GM12878 (cell line): ENCODE measurements around the gene C19orf33. TPM values are rescaled to one million over a fixed set of nuclear protein-coding genes. Genes with fewer than 3 reads are reported as not detected.

Experiments used
- ATAC-seq: fragments of 200-7000 bp; cut with Tn5 transposase; 3 replicates; pipeline ENCODE4 v1.9.1; 2020; ENCODE audit warnings: mild to moderate bottlenecking, moderate library complexity
- BruUV-seq: library from RNA; stranded (reverse); fragments of 400-500 nt; replicated peaks from 2 replicates; lab custom pipeline; 2021; lab: Mats Ljungman, UMichigan
- CTCF ChIA-PET: fragments of 300-600 bp; sonication (Branson Sonifier 250); formaldehyde crosslinking; extraction: SDS; loops from one replicate; lab custom pipeline; 2021; ENCODE audit warnings: inconsistent platforms; lab: Yijun Ruan, JAX
- POLR2A ChIA-PET: fragments of 350-600 bp; formaldehyde crosslinking; extraction: SDS; loops from one replicate; lab custom pipeline; 2021; ENCODE audit warnings: inconsistent platforms; lab: Charles Lee
- RAD21 ChIA-PET: fragments of 300-600 bp; sonication (Branson Sonifier 250); formaldehyde crosslinking; loops from one replicate; lab custom pipeline; 2023; ENCODE audit warnings: antibody characterized with exemption; ENCODE audit not compliant: unreplicated experiment; lab: Charles Lee
- SMC1A ChIA-PET: fragments of 300-600 bp; sonication (Branson Sonifier 250); formaldehyde crosslinking; loops from one replicate; lab custom pipeline; 2023; ENCODE audit not compliant: unreplicated experiment, uncharacterized antibody; lab: Charles Lee
- DNase-seq: peaks from one replicate; pipeline ENCODE4 v3.0.0-alpha.2; 2011; ENCODE audit warnings: low read depth, low spot score
- FAIRE-seq: peaks from 3 replicates; lab custom pipeline; 2011; peaks lifted over from hg19 to GRCh38; lab: Jason Lieb, UNC
- H2AFZ ChIP-seq: 2 replicates; pipeline ENCODE4 v1.6.0; 2011; ENCODE audit warnings: low read depth, low read length, control low read depth; ENCODE audit not compliant: control insufficient read depth
- H3K27ac ChIP-seq: 2 replicates; pipeline ENCODE4 v1.5.1; 2011; ENCODE audit warnings: control low read depth; ENCODE audit not compliant: control insufficient read depth, insufficient read depth
- H3K27me3 ChIP-seq, 2 experiments: replicated peaks in 1 of 2; 2 replicates each; pipeline versions ENCODE4 v1.6.0 to v1.6.1; 2011; ENCODE audit warnings: low read length in 1 of 2; ENCODE audit not compliant: control insufficient read depth in 2 of 2, insufficient read depth in 2 of 2
- H3K36me3 ChIP-seq, 2 experiments: 2 replicates each; pipeline ENCODE4 v1.5.1; 2011; ENCODE audit warnings: low read length in 1 of 2; ENCODE audit not compliant: control insufficient read depth in 2 of 2, insufficient read depth in 2 of 2
- H3K4me1 ChIP-seq: 2 replicates; pipeline ENCODE4 v1.6.1; 2011; ENCODE audit warnings: mild to moderate bottlenecking, low read length, moderate library complexity, mixed read lengths; ENCODE audit not compliant: control insufficient read depth, insufficient read depth
- H3K4me2 ChIP-seq: 2 replicates; pipeline ENCODE4 v1.6.0; 2011; ENCODE audit warnings: control low read depth; ENCODE audit not compliant: control insufficient read depth, insufficient read depth
- H3K4me3 ChIP-seq: fragments of 200-600 bp; sonication (generic); 2 replicates; pipeline ENCODE4 v1.5.1; 2016
- H3K79me2 ChIP-seq: 2 replicates; pipeline ENCODE4 v1.6.0; 2011; ENCODE audit warnings: low read length; ENCODE audit not compliant: control insufficient read depth, insufficient read depth
- H3K9ac ChIP-seq: 2 replicates; pipeline ENCODE4 v1.8.0; 2011; ENCODE audit warnings: low read length, control low read depth, mixed read lengths; ENCODE audit not compliant: control insufficient read depth, insufficient read depth
- H3K9me3 ChIP-seq: replicated peaks from 3 replicates; pipeline ENCODE4 v1.5.1; 2011; ENCODE audit warnings: mild to moderate bottlenecking, low read length; ENCODE audit not compliant: control insufficient read depth, insufficient read depth
- H4K20me1 ChIP-seq: 2 replicates; pipeline ENCODE4 v1.6.0; 2011; ENCODE audit not compliant: control insufficient read depth, insufficient read depth
- CBFB ChIP-seq: IDR thresholded peaks from 2 replicates; pipeline ENCODE4 v1.6.1; 2016; ENCODE audit warnings: antibody characterized with exemption, low read depth
- CREB1 ChIP-seq: IDR thresholded peaks from 2 replicates; pipeline ENCODE4 v1.6.1; 2012; ENCODE audit warnings: low read depth, mild to moderate bottlenecking, inconsistent platforms
- EED ChIP-seq: sonication (generic); IDR thresholded peaks from 2 replicates; pipeline ENCODE4 v1.6.1; 2016; ENCODE audit warnings: antibody characterized with exemption, low read depth
- ETV6 ChIP-seq, 2 experiments: fragments of 450-650 bp in 1 of 2; IDR thresholded peaks in 1 of 2; conservative IDR thresholded peaks in 1 of 2; 2 replicates each; pipeline ENCODE4 v1.6.1; 2014; ENCODE audit warnings: antibody characterized with exemption in 1 of 2, borderline replicate concordance in 1 of 2, low read depth in 1 of 2, mild to moderate bottlenecking in 1 of 2, moderate library complexity in 1 of 2
- KAT2A ChIP-seq: conservative IDR thresholded peaks from 2 replicates; pipeline ENCODE4 v1.6.1; 2011; ENCODE audit warnings: low read depth, low read length; ENCODE audit not compliant: control insufficient read depth
- LARP7 ChIP-seq: fragments of 450-650 bp; IDR thresholded peaks from 2 replicates; pipeline ENCODE4 v1.6.1; 2017; ENCODE audit warnings: mild to moderate bottlenecking
- MTA2 ChIP-seq: fragments of 450-650 bp; IDR thresholded peaks from 2 replicates; pipeline ENCODE4 v1.6.1; 2016; ENCODE audit warnings: low read depth, mild to moderate bottlenecking, moderate library complexity
- NFYA ChIP-seq: IDR thresholded peaks from 2 replicates; pipeline ENCODE4 v1.6.1; 2011; ENCODE audit warnings: low read depth, mild to moderate bottlenecking, low read length, improper control_type of control experiment, borderline replicate concordance
- RB1 ChIP-seq: fragments of 450-650 bp; formaldehyde crosslinking; IDR thresholded peaks from 2 replicates; pipeline ENCODE4 v1.6.1; 2017; ENCODE audit warnings: mild to moderate bottlenecking, borderline replicate concordance
- SMAD1 ChIP-seq: fragments of 450-650 bp; IDR thresholded peaks from 2 replicates; pipeline ENCODE4 v1.6.1; 2018; ENCODE audit warnings: mild to moderate bottlenecking, low read depth; ENCODE audit not compliant: partially characterized antibody
- TAF1 ChIP-seq: IDR thresholded peaks from 2 replicates; pipeline ENCODE4 v1.6.1; 2011; ENCODE audit warnings: mild to moderate bottlenecking, low read depth, low read length, borderline replicate concordance
- USF1 ChIP-seq: IDR thresholded peaks from 2 replicates; pipeline ENCODE4 v1.6.1; 2011; ENCODE audit warnings: borderline replicate concordance, low read depth, mild to moderate bottlenecking, moderate library complexity, mixed read lengths, low read length; ENCODE audit not compliant: insufficient read depth; ENCODE audit errors: extremely low read length
- ZBTB33 ChIP-seq: fragments of 450-650 bp; IDR thresholded peaks from 2 replicates; pipeline ENCODE4 v1.6.1; 2017; ENCODE audit warnings: mild to moderate bottlenecking
- WGBS: methylation state at CpG from one replicate; pipeline ENCODE4 v1.1.6; 2016; ENCODE audit warnings: low lambda C conversion rate; ENCODE audit not compliant: insufficient replicate concordance, insufficient coverage; ENCODE audit errors: missing lambda C conversion rate; 5-methylcytosine and 5-hydroxymethylcytosine counted together
- in situ Hi-C: fragments of 300-500 bp; cut with MboI; formaldehyde crosslinking; loops from 9 replicates; pipeline ENCODE4 v1.14.3; 2018; ENCODE audit warnings: mixed read lengths
- intact Hi-C: fragments of 100-400 bp; cut with micrococcal nuclease; formaldehyde crosslinking; loops from one replicate; pipeline ENCODE4 v1.14.2; 2022; ENCODE audit not compliant: unreplicated experiment
- polyA plus RNA-seq, 11 experiments: library from polyadenylated mRNA; depleted of rRNA in 4 of 11; unstranded in 6 of 11; stranded (reverse) in 5 of 11; fragments of >200 nt; fragmentation: Nextera tagmentation in 4 of 11; fragmentation: Illumina TruSeq in 1 of 11; extraction: Ambion mirVana in 4 of 11; extraction: Trizol in 1 of 11; gene quantifications; 1 replicate in 1 of 11; 2 replicates in 10 of 11; pipeline versions ENCODE4 v1.2.1 to v1.2.3, GENCODE V29; 2011 to 2016; ENCODE audit warnings: inconsistent platforms in 2 of 11, missing spikeins in 2 of 11, low read depth in 1 of 11
- total RNA-seq, 4 experiments: library from RNA; depleted of rRNA in 3 of 4; stranded (reverse); fragments of >200 nt in 3 of 4; fragmentation: Illumina TruSeq in 1 of 4; extraction: Trizol in 1 of 4; gene quantifications; 2 replicates each; pipeline versions ENCODE4 v1.2.1 to v1.2.3, GENCODE V29; 2013 to 2021
- TF ChIP-seq, protein P1 (sequence below): IDR thresholded peaks from 2 replicates; pipeline ENCODE4 v1.6.1; 2012; ENCODE audit warnings: low read depth, low read length, improper control_type of control experiment
- TF ChIP-seq, protein P2 (sequence below): fragments of 450-650 bp; formaldehyde crosslinking; IDR thresholded peaks from 2 replicates; pipeline ENCODE4 v1.4.0; 2020; ENCODE audit warnings: mild to moderate bottlenecking, moderate library complexity
- TF ChIP-seq, protein P3 (sequence below): IDR thresholded peaks from 2 replicates; pipeline ENCODE4 v1.6.1; 2012; ENCODE audit warnings: low read depth, low read length, improper control_type of control experiment

C19orf33 gene
- total and polyA plus RNA-seq, 10 of the 15 experiments (the other 5 are each of a cell fraction or from before 2014, with no cell fraction given) = 0.28 to 0.45 TPM; not detected in 8

GRCh38 chr19:38276942-38277517 is 27.0 kb upstream of the C19orf33 start:
- in situ Hi-C loops (no loop called here), intact Hi-C loops (no loop called here)
- CTCF ChIA-PET = interaction anchor here (1.1 to 1.3 kb wide), 2 partner anchors 11 to 33 kb away, joined by 3 to 4 read pairs; no protein-coding TSS in a partner anchor
- FAIRE-seq (no peak), ATAC-seq (no peak), DNase-seq (no peak)
- Histone ChIP-seq H3K27me3 (no peaks in the 10 kb centered on the region; a peak in 1 of 4 replicates), H3K4me3 (no peak overlapping the region), H3K4me2 (no peak overlapping the region), H3K79me2 (no peaks in the 10 kb centered on the region), H3K36me3 (no peaks in the 10 kb centered on the region), H2AFZ (no peak overlapping the region), H3K4me1 (no peaks in the 10 kb centered on the region), H3K9ac (no peak overlapping the region), H3K27ac (no peak overlapping the region), H3K9me3 (no peaks in the 10 kb centered on the region), H4K20me1 (no peaks in the 10 kb centered on the region)
- RAD21 ChIA-PET = no interaction called here
- BruUV-seq = no TSS peak
- SMC1A ChIA-PET = no interaction called here
- POLR2A ChIA-PET = no interaction called here
- 58% methylated on average over 7 of the region's 7 CpGs for WGBS
- TF ChIP-seq CREB1 (no peak), RB1 (no peak), EED (no peak), KAT2A (no peak), SMAD1 (no peak), ETV6 (conservative IDR thresholded peaks at IDR 0.05 in 1 of 2, IDR thresholded peaks at IDR 0.05 in 1 of 2; ENCODE audit: borderline replicate concordance in 1 of 2, low read depth in 1 of 2) (no peak), TAF1 (no peak), NFYA (no peak), LARP7 (no peak), USF1 (no peak), ZBTB33 (no peak), MTA2 (no peak), CBFB (no peak)
- TF ChIP-seq, protein P1, sequence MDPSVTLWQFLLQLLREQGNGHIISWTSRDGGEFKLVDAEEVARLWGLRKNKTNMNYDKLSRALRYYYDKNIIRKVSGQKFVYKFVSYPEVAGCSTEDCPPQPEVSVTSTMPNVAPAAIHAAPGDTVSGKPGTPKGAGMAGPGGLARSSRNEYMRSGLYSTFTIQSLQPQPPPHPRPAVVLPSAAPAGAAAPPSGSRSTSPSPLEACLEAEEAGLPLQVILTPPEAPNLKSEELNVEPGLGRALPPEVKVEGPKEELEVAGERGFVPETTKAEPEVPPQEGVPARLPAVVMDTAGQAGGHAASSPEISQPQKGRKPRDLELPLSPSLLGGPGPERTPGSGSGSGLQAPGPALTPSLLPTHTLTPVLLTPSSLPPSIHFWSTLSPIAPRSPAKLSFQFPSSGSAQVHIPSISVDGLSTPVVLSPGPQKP = no peak
- TF ChIP-seq, protein P2, sequence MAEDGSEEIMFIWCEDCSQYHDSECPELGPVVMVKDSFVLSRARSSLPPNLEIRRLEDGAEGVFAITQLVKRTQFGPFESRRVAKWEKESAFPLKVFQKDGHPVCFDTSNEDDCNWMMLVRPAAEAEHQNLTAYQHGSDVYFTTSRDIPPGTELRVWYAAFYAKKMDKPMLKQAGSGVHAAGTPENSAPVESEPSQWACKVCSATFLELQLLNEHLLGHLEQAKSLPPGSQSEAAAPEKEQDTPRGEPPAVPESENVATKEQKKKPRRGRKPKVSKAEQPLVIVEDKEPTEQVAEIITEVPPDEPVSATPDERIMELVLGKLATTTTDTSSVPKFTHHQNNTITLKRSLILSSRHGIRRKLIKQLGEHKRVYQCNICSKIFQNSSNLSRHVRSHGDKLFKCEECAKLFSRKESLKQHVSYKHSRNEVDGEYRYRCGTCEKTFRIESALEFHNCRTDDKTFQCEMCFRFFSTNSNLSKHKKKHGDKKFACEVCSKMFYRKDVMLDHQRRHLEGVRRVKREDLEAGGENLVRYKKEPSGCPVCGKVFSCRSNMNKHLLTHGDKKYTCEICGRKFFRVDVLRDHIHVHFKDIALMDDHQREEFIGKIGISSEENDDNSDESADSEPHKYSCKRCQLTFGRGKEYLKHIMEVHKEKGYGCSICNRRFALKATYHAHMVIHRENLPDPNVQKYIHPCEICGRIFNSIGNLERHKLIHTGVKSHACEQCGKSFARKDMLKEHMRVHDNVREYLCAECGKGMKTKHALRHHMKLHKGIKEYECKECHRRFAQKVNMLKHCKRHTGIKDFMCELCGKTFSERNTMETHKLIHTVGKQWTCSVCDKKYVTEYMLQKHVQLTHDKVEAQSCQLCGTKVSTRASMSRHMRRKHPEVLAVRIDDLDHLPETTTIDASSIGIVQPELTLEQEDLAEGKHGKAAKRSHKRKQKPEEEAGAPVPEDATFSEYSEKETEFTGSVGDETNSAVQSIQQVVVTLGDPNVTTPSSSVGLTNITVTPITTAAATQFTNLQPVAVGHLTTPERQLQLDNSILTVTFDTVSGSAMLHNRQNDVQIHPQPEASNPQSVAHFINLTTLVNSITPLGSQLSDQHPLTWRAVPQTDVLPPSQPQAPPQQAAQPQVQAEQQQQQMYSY (CRISPR knock-in tag) = no peak
- TF ChIP-seq, protein P3, sequence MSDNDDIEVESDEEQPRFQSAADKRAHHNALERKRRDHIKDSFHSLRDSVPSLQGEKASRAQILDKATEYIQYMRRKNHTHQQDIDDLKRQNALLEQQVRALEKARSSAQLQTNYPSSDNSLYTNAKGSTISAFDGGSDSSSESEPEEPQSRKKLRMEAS = no peak
